NCI-H1436 (cell line): ENCODE results near the gene FUS.
"Not testable (repeated sequence)": the region's sequence is repeated elsewhere in the genome, so short reads cannot be mapped to it uniquely, and the experiment has no call there.

Source experiments
- DNase-seq: peaks from one replicate; lab custom pipeline; 2025; lab: John Stamatoyannopoulos, UW

The FUS gene

DNA sequence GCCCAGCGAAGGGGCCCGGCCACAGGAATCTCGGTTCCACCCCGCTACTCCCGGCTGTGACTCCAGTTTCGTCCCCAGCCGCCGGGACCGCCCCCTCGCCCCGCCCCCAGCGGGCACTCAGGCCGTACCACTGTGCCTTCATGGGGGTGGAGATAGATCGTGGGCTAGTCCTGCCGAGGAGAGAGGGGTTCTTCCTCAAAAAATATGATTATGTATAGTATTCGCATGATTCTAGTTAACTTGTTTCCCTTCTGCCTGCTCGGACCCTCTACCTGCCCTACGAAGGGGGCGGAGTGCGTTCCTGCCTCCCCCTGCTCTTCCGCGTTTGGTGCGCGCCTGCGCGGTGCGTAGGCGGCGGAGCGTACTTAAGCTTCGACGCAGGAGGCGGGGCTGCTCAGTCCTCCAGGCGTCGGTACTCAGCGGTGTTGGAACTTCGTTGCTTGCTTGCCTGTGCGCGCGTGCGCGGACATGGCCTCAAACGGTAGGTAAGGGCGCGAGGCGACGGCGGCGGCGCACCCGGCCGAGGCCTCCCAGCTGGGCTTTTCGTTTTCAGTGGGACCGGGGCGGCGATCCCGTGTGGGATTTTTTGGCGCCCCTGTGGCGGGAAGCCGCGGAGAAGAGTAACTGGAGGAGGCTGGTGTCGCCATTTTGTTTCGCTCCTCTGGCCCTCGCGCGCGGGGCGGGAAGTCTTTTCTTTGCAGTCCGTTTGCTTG is at the start of gene FUS:
TSS of gene FUS (plus strand) at position 393 of the 713 bp plus-strand sequence. CDS start at position 469, 76 bp downstream.
- peak; percentile 87 for DNase-seq

DNA sequence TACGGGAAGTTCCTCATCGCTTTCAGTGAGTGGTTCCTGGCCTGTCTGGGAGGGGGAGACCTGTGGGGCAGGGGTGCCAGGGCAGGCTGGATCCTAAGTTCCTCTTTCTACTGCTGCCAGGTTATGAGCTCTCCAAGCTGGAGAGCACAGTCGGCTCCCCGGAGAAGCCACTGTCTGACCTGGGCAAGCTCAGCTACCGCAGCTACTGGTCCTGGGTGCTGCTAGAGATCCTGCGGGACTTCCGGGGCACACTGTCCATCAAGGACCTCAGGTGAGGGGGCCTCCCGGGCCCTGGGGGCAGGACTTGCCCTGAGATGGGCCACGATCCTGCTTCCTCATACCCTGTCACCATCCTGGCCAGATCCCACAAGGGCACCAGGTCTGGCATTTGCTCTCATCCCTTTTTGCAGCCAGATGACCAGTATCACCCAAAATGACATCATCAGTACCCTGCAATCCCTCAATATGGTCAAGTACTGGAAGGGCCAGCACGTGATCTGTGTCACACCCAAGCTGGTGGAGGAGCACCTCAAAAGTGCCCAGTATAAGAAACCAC is 49.5 kb upstream of the FUS start:
- DNase-seq: no peak

DNA sequence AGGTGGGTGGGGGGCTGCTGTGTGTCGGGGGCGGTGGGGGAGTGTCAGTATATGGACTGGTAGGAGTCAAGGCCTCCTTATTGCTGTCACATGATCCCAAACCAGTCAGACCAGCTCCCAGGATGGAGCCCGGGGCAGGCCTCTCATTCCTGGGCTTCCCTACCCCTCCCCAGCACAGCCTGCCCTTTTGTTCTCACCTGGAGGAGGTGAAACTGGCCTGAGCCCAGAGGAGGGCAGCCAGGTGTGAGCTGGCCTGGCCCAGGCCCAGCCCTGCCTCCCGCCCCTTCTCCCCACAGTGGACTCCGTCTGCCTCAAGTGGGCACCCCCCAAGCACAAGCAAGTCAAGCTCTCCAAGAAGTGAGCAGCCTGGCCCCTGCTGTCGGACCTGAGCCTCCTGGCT is 49.0 kb upstream of the FUS start:
- no peak for DNase-seq

DNA sequence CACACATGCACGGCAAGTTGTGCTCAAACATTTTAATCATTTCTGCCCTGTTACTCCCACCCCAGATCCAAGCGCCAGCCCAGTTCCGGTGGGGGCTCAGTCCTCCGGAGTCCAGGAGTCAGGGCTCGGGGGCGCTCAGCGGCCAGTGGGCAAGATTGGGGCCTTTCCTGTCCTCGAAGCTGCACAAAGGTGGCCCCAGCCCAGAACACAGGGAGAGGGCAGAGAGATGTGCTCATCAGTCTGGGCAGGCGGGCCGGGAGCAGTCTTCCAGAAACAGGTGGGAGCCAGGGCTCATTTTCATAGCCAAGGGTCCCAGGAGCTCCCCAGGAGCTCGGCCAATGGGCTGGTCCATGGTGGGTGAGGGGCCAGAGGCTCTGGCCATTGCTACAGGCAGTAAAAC is 48.5 kb upstream of the FUS start:
- no peak for DNase-seq

DNA sequence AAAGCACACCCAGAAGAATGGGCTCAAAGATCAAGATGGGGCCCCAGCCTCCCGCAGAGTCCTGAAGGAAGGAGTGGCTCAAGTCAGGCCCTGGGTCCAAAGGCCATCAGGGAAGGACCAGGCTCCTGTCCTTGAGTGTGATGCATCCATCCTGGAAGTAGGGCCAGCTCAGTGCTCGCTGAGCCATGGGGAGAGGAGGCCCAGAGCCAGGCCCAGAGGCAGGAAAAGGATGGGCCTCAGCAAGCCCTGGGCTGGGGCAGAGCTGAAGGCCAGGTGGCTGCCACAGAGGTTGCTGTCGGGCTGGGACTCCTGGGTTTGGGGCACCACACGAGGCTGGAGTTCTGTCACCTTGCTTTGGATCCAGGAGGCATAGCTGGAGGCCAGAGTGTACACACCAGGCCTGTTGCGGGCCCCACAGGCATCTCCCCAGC is 48.1 kb upstream of the FUS start:
- DNase-seq: no peak

DNA sequence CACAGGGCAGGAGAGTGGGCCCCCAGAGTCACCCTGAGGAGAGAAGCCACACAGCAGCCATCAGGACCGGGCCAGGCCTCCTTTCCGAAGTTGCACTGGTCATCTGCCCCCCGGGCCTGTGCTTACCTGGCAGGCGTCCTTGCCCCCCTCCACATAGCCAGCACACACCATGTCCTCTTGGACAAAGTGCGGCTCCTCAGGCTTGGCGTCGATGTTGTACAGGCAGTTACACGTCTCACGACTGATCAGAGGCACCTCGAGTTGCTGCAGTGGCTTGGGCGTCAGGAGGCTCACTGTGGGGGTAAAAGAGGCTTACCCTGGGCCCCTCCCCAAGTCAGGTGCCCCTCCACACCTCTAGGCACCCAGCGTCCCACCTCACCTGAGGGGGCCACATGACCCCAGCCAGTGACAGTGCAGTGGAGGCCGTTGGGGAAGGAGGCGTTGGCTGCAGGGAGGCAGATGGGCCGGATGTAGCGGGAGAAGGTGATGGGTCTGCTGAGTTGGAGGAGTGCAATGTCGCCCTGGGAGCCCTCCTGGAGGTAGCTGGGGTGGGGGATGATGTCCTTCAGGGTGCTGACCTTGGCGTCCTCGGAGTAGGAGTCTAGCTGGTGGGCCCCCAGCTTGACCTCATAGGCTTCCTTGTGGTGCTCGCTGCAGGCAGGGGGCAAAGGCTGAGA is 47.5 kb upstream of the FUS start:
- no peak for DNase-seq

DNA sequence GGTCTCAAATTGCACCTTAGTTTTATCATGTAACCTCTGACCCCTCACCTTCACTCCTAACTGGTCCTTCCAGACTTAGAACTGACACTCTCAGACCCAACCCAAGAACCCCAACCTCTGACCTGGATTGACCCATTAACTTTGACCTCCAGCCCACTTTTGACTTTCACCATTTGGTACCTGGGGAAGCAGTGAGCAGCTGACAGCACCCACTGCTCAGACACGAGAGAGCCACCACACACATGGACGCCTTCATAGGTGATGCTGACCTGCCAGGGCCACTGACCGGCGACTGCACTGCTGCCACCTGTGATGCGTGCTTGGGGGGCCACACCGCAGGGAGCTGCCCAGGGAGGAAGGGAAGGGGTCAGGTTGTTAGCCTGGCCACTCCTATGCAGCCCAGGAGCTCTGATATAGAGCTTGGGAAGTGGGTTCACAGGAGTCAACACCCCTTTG is 46.9 kb upstream of the FUS start:
- no peak for DNase-seq

DNA sequence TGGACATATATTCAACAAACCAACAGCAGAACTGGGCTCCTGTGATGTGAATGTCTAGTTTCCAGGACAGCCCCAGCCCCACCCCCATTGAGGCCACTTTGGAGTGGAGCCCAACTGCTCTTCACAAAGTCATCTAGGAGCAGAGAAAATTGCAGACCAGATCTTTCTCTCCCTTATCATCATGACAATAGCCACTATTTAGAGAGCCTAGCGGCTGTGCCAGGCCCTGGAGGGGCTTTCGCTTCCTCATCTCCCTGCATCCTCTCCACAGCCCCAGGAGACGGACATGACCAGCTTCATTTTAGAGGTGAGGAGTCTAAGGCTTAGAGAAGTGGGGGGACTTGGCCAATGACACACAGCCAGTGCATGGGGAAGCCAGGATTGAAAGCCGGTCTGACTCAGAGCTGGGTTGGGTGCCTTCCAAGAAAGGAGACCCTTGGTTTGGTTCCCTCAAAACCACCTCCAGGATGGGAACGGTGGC is 45.8 kb upstream of the FUS start:
- no peak for DNase-seq

DNA sequence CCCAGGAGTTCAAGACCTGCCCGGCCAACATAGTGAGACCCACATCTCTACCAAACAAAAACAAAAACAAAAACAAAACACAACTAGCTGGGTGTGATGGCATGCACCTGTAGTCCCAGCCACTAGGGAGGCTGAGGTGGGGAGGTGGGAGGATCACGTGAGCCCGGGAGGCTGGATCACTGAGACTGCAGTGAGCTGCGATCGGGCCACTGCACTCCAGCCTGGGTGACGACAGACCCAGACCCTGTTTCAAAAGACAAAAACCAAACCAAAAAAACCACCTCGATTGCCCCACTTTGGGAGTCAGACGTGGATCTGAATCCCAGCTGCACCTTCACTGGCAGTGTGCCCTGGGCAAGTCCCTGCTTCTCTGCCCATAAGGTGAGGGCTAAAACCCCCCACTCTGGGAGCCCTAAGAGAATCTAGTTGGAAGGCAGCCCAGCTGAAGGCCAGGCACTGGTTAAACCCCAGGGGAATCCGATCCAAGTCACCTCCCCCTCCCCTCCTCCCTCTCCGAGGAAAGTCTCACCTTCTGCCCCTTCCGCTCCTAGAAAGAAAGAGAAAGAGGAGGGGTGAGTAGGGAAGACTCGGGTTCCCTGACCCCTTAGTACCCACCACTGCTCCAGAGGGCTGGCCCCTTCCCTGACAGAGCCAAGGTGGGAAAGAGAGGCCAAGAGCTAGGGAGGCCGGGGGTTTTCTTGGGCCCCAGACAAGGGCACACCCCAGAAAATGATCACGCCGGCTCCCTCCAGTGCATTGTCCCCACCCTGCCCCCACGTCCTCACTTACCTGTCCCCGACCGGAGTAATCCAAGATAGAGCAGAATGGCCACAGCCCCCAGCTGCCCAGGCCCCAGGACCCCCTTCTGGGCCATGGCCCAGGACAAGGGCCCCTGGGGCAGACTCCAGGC is 45.1 kb upstream of the FUS start:
- DNase-seq: peak; percentile 50

DNA sequence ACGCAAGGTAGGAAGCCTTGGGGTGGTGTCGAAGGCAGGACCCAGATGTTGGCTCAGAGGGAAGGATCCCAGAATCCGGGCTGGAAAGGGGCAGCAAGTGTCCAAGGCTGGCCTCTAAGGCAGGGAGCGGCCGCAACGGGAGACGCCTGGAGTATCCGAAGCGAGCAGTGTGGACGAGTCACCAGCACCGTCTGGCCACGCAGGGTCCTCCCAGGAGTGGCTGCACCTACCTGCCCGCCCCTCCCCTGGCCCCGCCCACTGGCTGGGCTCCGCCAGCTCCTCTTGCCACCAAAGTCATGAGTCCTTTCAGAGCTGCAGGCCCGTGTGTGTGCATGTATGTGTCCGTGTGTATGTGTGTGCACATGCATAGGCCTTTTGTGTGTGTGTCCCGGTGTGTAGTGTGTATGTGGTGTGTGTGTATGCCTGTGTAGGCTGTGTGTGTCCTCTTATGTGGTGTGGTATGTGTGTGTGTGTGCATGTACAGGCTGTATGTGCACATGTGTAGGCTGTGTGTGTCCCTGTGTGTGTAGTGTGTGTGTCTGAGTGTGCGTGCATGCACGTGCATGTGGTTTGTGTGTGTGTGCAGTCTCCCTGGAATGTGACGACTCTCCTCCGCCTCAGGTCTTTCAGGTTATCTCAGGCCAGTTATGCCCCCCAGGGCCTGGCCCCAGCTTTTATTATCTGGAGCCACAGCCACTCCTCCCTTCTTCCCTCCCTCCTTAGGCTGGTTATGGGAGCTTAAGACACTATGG is 44.2 kb upstream of the FUS start, which contains the start of gene PRSS8:
TSS of gene PRSS8 (minus strand) at position 193 of the 752 bp plus-strand sequence. CDS start 229 bp downstream, outside the sequence.
- DNase-seq: peak; percentile 29

DNA sequence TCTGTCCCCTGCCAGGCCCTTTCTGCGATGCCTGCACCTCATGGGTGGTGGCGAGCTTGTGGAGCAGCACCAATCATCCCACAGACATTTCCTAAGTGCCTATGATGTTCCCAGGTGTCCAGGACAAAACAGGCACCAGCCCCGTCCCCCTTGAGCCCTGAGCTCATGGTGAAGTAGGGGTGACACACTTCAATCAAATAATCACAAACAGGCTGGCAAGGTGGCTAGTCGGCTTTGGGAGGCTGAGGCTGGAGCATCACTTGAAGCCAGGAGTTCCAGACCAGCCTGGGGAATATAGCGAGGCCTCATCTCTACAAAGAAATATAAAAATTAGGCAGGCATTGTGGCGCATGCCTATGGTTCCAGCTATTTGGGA is 43.7 kb upstream of the FUS start:
- DNase-seq: no peak

DNA sequence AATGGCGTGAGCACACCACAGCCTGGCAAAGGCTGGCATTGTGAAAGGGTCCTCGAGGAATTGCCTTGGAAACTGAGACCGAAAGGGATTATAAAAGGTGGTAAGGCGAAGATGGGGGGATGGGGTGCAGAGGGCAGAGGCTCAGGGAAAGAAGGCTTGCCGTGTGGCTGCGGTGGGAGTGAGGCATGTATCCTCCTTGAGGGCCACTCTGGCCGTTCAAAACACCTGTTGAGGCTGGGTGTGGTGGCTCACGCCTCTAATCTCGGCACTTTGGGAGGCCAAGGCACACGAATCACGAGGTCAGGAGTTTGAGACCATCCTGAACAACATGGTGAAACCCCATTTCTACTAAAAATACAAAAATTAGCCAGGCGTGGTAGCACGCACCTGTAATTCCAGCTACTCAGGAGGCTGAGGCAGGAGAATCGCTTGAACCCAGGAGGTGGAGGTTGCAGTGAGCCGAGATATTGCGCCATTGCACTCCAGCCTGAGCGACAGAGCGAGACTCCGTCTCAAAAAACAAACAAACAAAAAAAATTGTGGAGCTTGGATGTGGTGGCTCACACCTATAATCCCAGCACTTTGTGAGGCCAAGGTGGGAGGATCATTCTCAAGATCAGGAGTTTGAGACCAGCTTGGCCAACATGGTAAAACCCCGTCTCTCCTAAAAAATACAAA is 43.0 kb upstream of the FUS start:
- not testable (repeated sequence) for DNase-seq

DNA sequence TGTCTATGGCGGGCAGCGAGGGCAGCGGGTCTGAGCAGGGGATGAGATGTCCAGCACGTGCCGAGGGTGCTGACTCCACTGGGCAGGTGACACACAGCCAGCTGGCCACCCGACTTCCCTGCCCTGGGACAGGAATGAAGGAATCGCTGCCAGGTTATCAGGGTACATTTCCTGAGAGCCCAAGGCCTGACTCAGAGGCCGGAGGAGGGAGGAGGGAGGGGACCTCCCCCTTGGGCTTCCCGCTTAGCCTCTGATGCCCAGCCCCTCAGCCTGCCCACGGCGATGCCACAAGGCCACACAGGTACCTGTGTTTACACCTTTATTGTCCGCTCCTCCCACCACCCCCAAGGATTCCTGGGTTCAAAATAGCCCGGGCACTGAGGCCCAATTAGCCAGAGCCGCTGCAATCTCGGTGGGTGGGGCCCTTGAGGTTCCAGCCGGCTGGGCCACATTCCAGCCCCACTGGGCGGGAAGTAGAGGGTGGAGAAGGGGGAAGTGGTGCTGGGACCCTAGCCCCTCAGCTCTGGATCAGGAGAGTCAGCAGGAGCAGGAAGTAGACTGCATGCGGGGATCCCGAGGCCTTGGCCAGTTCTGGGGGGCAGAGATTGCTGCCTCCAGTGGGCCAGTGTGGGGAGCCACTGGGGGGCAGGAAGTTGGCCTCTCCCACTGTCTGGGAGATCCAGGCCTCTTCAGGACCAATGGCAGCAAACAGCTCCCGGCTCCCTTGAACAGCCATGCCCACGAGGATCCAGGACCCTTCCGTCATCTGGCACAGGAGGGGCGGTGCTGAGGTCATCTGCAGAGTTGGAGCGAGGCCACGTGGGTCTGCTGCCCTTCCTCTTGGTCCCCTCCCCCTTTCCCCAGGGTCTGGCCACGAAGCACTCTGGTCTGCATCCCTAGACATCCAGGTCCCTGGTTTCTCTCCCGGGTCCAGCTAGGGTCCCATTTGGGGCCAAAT is 41.0 kb upstream of the FUS start:
- no peak for DNase-seq

DNA sequence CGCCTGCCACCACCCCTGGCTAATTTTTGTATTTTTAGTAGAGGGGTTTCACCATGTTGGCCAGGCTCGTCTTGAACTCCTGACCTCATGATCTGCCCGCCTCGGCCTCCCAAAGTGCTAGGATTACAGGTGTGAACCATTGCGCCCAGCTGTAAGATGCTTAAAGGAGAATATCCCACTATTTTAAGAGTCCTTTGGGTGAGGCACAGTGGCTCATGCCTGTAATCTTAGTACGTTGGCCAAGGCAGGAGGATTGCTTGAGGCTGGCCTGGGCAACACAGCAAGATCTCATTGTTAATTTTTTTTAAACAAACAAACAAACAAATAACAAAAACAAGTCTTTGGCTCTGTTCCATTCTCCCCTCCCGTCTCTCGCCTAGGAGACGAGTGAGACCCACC is 38.9 kb upstream of the FUS start:
- DNase-seq: not testable (repeated sequence)

DNA sequence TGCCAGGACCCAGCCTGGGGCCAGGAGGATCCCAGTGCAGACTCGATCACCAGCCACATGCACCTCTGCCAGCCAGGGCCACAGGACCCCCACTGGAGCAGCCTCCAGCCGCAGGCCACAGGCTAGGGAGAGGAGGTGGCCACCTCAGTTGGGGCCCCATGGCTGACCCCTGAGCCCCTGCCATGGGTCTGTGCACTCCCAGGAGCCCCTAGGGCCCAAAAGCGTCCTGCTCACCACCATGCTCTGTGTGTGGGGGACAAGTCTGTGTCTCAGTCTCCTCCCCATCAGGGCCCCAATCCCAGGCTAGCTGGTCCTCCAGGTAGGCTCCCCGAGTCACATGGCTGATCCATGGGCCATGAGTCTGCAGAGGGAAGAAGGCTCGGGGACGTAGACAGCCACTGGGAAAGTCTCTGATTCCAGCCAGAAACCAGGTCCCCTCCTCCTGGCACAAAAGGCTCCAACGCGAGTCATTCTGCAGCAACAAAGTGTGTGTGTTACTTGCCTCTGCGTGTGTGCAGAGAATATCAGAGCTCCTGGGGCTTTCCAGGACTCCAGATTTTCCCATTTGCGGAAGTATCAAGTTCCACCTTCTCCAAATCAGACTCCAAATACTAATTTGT is 38.3 kb upstream of the FUS start:
- no peak for DNase-seq

DNA sequence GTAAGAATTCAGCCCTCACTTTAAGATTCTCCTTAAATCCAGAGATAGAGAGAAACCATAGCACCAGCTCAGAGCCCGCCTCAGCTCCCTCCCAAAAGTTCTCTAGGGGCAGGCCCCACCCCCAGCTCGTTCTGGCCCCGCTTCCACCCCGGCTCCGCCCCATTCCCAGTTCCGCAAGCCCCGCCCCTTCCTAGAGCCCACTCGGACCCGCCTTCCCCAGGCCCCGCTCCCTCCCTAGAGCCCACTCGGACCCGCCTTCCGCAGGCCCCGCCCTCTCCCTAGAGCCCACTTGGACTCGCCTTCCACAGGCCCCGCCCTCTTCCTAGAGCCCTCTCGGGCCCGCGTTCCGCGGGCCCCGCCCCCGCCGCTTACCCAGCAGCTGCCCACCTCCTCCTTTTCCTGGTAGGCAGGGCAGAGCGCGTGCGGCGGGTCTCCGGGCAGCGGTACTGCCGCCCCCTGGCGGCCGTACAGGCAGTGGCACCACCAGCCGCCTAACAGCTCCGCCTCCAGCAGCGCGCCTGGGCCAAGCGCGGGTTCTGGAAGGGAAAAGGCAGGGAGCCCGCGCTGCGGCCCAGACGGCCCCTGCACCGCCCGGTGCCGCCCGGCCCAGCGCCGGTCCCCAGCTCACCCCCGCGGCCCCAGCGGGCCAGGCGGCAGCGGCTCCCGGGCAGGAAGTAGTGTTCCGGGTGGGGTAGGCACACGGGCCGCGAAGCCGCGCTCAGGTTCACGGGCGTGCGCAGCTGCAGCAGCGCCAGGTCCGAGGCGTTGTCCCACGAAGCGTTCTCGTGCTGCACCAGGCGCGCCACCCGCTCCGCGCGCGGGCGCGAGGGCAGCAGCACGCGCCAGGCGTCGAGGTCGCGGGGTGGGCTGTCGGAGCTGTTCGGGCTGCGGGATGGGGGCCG is 37.6 kb upstream of the FUS start:
- DNase-seq: peak; percentile 98

DNA sequence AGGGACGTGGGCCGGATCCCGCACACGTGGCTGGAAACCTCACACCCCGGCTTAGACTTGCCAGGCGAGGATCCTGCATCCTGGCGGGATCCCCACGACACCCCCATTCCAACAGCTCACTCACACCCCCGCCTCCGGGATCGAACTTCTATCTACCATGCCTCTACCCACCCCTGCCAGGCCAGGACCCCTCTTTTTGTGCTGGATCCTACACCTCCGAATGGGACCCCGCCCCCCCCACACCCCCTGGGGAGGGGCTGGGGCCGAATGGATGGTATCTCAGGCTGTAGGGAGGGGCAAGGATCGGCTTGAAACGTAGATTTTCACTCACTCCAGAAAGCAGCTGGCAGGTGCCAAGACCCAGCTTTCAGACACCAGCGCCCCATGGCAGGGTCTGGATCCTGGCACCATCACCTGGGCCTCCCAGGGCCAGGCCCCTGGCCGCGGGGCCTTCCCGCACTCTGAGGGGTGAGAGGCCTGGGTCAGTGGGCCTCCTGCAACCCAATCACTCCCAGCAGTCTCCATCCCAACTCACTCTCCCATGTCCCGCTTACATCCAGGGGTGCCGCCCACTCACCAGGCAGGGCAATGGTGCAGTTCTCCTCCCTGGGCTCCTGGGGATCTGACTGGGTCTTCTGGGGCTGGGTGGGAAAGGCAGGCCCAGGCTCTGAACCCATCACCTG is 36.8 kb upstream of the FUS start:
- DNase-seq: no peak
